Astrocyte (in vitro differentiated cells and primary cell): ENCODE data around the gene C11orf71. TPM values are rescaled to one million over a fixed set of nuclear protein-coding genes. Genes with fewer than 3 reads are reported as not detected.

Experiments
- DNase-seq: peaks from one replicate; pipeline ENCODE4 v3.0.0-alpha.2; 2010; ENCODE audit warnings: low read depth
- FAIRE-seq: peaks from 2 replicates; lab custom pipeline; 2011; peaks lifted over from hg19 to GRCh38; lab: Jason Lieb, UNC
- H2AFZ ChIP-seq: 2 replicates; pipeline ENCODE4 v1.6.0; 2012; ENCODE audit warnings: low read depth, low read length, inconsistent platforms
- H3K27ac ChIP-seq: 2 replicates; pipeline ENCODE4 v1.5.1; 2011; ENCODE audit warnings: low read depth, low read length, inconsistent platforms
- H3K27me3 ChIP-seq: 2 replicates; pipeline ENCODE4 v1.6.0; 2011; ENCODE audit warnings: low read length, inconsistent platforms; ENCODE audit not compliant: insufficient read depth
- H3K36me3 ChIP-seq: 2 replicates; pipeline ENCODE4 v1.5.1; 2011; ENCODE audit warnings: low read length, inconsistent platforms; ENCODE audit not compliant: insufficient read depth
- H3K4me1 ChIP-seq: 2 replicates; pipeline ENCODE4 v1.5.1; 2011; ENCODE audit warnings: low read length, inconsistent platforms; ENCODE audit not compliant: insufficient read depth
- H3K4me2 ChIP-seq: 2 replicates; pipeline ENCODE4 v1.6.0; 2012; ENCODE audit warnings: low read length, inconsistent platforms
- H3K4me3 ChIP-seq: 2 replicates; pipeline ENCODE4 v1.5.1; 2011; ENCODE audit warnings: low read depth, mild to moderate bottlenecking, low read length, inconsistent platforms; ENCODE audit not compliant: insufficient read depth
- H3K79me2 ChIP-seq: 2 replicates; pipeline ENCODE4 v1.6.0; 2012; ENCODE audit warnings: mild to moderate bottlenecking, low read length, inconsistent platforms; ENCODE audit not compliant: insufficient read depth
- H3K9ac ChIP-seq: 2 replicates; pipeline ENCODE4 v1.6.0; 2012; ENCODE audit warnings: mild to moderate bottlenecking, low read length, inconsistent platforms
- H3K9me3 ChIP-seq: 2 replicates; pipeline ENCODE4 v1.5.1; 2012; ENCODE audit warnings: low read depth, mild to moderate bottlenecking, low read length, inconsistent platforms; ENCODE audit not compliant: insufficient read depth
- H4K20me1 ChIP-seq: 2 replicates; pipeline ENCODE4 v1.6.0; 2012; ENCODE audit warnings: low read length, inconsistent platforms; ENCODE audit not compliant: insufficient read depth
- H3K27ac Mint-ChIP-seq: one replicate; pipeline ENCODE4 v1.8.0; 2021; ENCODE audit warnings: mild to moderate bottlenecking, mixed read lengths; ENCODE audit not compliant: unreplicated experiment
- H3K27me3 Mint-ChIP-seq: one replicate; pipeline ENCODE4 v1.8.0; 2021; ENCODE audit warnings: low read depth, mixed read lengths; ENCODE audit not compliant: unreplicated experiment
- H3K36me3 Mint-ChIP-seq: one replicate; pipeline ENCODE4 v1.8.0; 2021; ENCODE audit warnings: low read depth, mixed read lengths; ENCODE audit not compliant: unreplicated experiment
- H3K4me1 Mint-ChIP-seq: one replicate; pipeline ENCODE4 v1.8.0; 2021; ENCODE audit warnings: low read depth, mixed read lengths; ENCODE audit not compliant: unreplicated experiment
- H3K4me3 Mint-ChIP-seq: one replicate; pipeline ENCODE4 v1.8.0; 2021; ENCODE audit warnings: mild to moderate bottlenecking, moderate library complexity, mixed read lengths; ENCODE audit not compliant: unreplicated experiment
- H3K9me3 Mint-ChIP-seq: one replicate; pipeline ENCODE4 v1.8.0; 2021; ENCODE audit warnings: mild to moderate bottlenecking, mixed read lengths; ENCODE audit not compliant: unreplicated experiment
- CTCF ChIP-seq: IDR thresholded peaks from 2 replicates; pipeline ENCODE4 v1.5.1; 2011; ENCODE audit warnings: low read depth, mild to moderate bottlenecking, inconsistent platforms, low read length, moderate library complexity; ENCODE audit not compliant: insufficient read depth
- EZH2 ChIP-seq: IDR thresholded peaks from 2 replicates; pipeline ENCODE4 v1.6.1; 2012; ENCODE audit warnings: mild to moderate bottlenecking, low read length, inconsistent platforms; ENCODE audit not compliant: insufficient read depth
- total RNA-seq: library from RNA; stranded (reverse); gene quantifications from 2 replicates; pipeline ENCODE4 v1.2.1, GENCODE V29; 2021

C11orf71 gene
- total RNA-seq, 1 donor from 2014 or later, result 2.2 TPM

- Histone ChIP-seq H3K79me2 (no peaks in the 10 kb centered on the region), H4K20me1 (no peaks in the 10 kb centered on the region), H3K27ac (peak overlapping the region; percentile 45), H3K4me2 (no peak overlapping the region), H3K4me3 (no peak overlapping the region), H3K27me3 (no peaks in the 10 kb centered on the region), H2AFZ (peak overlapping the region; percentile 16), H3K9ac (no peak overlapping the region), H3K36me3 (no peaks in the 10 kb centered on the region), H3K9me3 (no peaks in the 10 kb centered on the region), H3K4me1 (peaks cover 8% of the 10 kb centered on the region)
- Mint-ChIP-seq H3K4me1 (peaks cover 9% of the 10 kb centered on the region), H3K4me3 (no peak overlapping the region), H3K9me3 (no peaks in the 10 kb centered on the region), H3K36me3 (no peaks in the 10 kb centered on the region), H3K27me3 (no peaks in the 10 kb centered on the region), H3K27ac (no peak overlapping the region)
- FAIRE-seq, result peak; percentile 29
- DNase-seq, result no peak
- TF ChIP-seq CTCF (no peak), EZH2 (no peak)
Observed at GRCh38 chr11:114358716-114359115, 41.6 kb downstream of the C11orf71 start.

GRCh38 chr11:114354076-114354475 is 46.2 kb downstream of the C11orf71 start:
- Mint-ChIP-seq H3K4me3 (no peak overlapping the region), H3K36me3 (no peaks in the 10 kb centered on the region), H3K4me1 (peaks cover 13% of the 10 kb centered on the region), H3K27ac (peak overlapping the region; percentile 78), H3K9me3 (no peaks in the 10 kb centered on the region), H3K27me3 (no peaks in the 10 kb centered on the region)
- DNase-seq (peak; percentile 96), FAIRE-seq (peak; percentile 63)
- Histone ChIP-seq H3K27me3 (no peaks in the 10 kb centered on the region), H3K4me1 (peaks cover 13% of the 10 kb centered on the region), H3K79me2 (no peaks in the 10 kb centered on the region), H3K9me3 (no peaks in the 10 kb centered on the region), H3K4me2 (peak overlapping the region; percentile 72), H3K27ac (peak overlapping the region; percentile 62), H2AFZ (no peak overlapping the region), H3K9ac (peak overlapping the region; percentile 49), H3K4me3 (peak overlapping the region; percentile 3), H4K20me1 (no peaks in the 10 kb centered on the region), H3K36me3 (no peaks in the 10 kb centered on the region)
- TF ChIP-seq CTCF (no peak), EZH2 (no peak)

GRCh38 chr11:114353443-114353842 is 46.9 kb downstream of the C11orf71 start:
- Mint-ChIP-seq H3K9me3 (no peaks in the 10 kb centered on the region), H3K27ac (peak overlapping the region; percentile 35), H3K36me3 (no peaks in the 10 kb centered on the region), H3K4me3 (no peak overlapping the region), H3K4me1 (peaks cover 9% of the 10 kb centered on the region), H3K27me3 (no peaks in the 10 kb centered on the region)
- H3K9ac ChIP-seq, result peak overlapping the region; percentile 49
- no peaks in the 10 kb centered on the region for H3K36me3 ChIP-seq
- peaks cover 8% of the 10 kb centered on the region for H3K4me1 ChIP-seq
- TF ChIP-seq EZH2 (no peak), CTCF (no peak)
- peak overlapping the region; percentile 3 for H3K4me3 ChIP-seq
- no peaks in the 10 kb centered on the region for H4K20me1 ChIP-seq
- no peaks in the 10 kb centered on the region for H3K79me2 ChIP-seq
- no peaks in the 10 kb centered on the region for H3K9me3 ChIP-seq
- no peaks in the 10 kb centered on the region for H3K27me3 ChIP-seq
- no peak for DNase-seq
- peak overlapping the region; percentile 62 for H3K27ac ChIP-seq
- peak overlapping the region; percentile 72 for H3K4me2 ChIP-seq
- no peak overlapping the region for H2AFZ ChIP-seq
- no peak for FAIRE-seq
